Nephron (organoid): Measurements from ENCODE around the gene VGLL3.

ENCODE experiments used
- H3K27ac Mint-ChIP-seq, 3 experiments: 2 replicates each; pipeline ENCODE4 v1.8.0; 2020; ENCODE audit warnings: mixed read lengths in 3 of 3, mild to moderate bottlenecking in 2 of 3, moderate library complexity in 1 of 3
- H3K27me3 Mint-ChIP-seq: 2 replicates; pipeline ENCODE4 v1.8.0; 2021; ENCODE audit warnings: low read depth, mild to moderate bottlenecking, moderate library complexity, mixed read lengths
- H3K36me3 Mint-ChIP-seq: 2 replicates; pipeline ENCODE4 v1.8.0; 2020; ENCODE audit warnings: low read depth, mixed read lengths
- H3K4me1 Mint-ChIP-seq: 2 replicates; pipeline ENCODE4 v1.8.0; 2020; ENCODE audit warnings: mixed read lengths
- H3K4me3 Mint-ChIP-seq, 3 experiments: 2 replicates each; pipeline ENCODE4 v1.8.0; 2020; ENCODE audit warnings: mild to moderate bottlenecking in 3 of 3, mixed read lengths in 3 of 3, moderate library complexity in 2 of 3
- H3K9me3 Mint-ChIP-seq: 2 replicates; pipeline ENCODE4 v1.8.0; 2020; ENCODE audit warnings: mixed read lengths
- TF ChIP-seq, protein P1 (sequence below), 3 experiments: fragments of 200-600 bp; sonication (generic); IDR thresholded peaks; one replicate each; pipeline ENCODE4 v1.5.0; 2021; ENCODE audit warnings: antibody characterized with exemption in 3 of 3; ENCODE audit not compliant: unreplicated experiment in 3 of 3

VGLL3 gene

DNA sequence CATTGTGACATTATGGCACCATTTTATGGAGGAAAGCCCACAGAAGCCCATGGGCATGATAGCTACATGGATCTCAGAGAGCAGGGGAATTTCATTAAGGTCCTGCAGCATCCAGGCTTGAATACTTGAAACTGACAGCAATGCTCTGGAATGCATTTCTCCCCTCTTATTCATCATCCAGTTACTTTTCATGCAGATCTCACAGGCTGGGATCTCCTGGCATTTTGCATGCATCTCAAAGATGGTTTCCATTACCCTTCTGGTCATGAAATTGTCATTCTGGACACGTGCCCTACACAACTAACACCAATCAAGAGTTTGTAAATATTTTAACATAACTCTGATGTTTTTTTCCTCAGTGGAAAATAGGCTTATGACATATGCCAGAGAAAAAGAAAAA is 32.4 kb downstream of the VGLL3 start:
- Mint-ChIP-seq H3K36me3 (no peaks in the 10 kb centered on the region), H3K27ac (no peak overlapping the region), H3K9me3 (no peaks in the 10 kb centered on the region), H3K4me3 (no peak overlapping the region), H3K27me3 (peaks cover 5% of the 10 kb centered on the region), H3K4me1 (peaks cover 37% of the 10 kb centered on the region)
- TF ChIP-seq, protein P1, sequence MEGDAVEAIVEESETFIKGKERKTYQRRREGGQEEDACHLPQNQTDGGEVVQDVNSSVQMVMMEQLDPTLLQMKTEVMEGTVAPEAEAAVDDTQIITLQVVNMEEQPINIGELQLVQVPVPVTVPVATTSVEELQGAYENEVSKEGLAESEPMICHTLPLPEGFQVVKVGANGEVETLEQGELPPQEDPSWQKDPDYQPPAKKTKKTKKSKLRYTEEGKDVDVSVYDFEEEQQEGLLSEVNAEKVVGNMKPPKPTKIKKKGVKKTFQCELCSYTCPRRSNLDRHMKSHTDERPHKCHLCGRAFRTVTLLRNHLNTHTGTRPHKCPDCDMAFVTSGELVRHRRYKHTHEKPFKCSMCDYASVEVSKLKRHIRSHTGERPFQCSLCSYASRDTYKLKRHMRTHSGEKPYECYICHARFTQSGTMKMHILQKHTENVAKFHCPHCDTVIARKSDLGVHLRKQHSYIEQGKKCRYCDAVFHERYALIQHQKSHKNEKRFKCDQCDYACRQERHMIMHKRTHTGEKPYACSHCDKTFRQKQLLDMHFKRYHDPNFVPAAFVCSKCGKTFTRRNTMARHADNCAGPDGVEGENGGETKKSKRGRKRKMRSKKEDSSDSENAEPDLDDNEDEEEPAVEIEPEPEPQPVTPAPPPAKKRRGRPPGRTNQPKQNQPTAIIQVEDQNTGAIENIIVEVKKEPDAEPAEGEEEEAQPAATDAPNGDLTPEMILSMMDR (IDR thresholded peaks at IDR 0.05; ENCODE audit: unreplicated experiment in 3 of 3): no peak

DNA sequence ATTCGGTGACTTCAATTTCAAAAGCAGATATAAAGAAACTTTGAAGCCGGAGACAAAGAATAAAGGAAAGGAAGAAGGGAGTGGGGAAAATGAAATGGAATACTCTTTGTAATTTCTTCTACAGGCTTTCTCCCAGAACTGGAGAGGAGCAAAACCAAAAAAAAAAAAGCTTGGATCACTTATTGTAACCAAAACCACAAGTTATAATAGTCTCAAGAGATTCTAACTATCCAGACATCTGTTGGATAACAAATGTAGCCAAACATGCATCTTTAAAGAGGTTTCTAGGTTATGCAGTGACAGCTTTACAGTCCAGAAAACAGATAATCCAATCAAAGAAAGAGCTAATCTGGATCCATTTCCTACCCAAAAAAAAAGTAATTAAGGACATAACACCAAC is 36.2 kb downstream of the VGLL3 start:
- TF ChIP-seq, protein P1 (IDR thresholded peaks at IDR 0.05; ENCODE audit: unreplicated experiment in 3 of 3): no peak
- peaks cover 5% of the 10 kb centered on the region for H3K27me3 Mint-ChIP-seq
- no peaks in the 10 kb centered on the region for H3K36me3 Mint-ChIP-seq
- H3K4me3 Mint-ChIP-seq: peak overlapping the region in 1 of 3 experiments; percentile 46
- H3K27ac Mint-ChIP-seq: peak overlapping the region; percentile 33 to 48 (median 36)
- H3K9me3 Mint-ChIP-seq: no peaks in the 10 kb centered on the region
- H3K4me1 Mint-ChIP-seq: peaks cover 41% of the 10 kb centered on the region

DNA sequence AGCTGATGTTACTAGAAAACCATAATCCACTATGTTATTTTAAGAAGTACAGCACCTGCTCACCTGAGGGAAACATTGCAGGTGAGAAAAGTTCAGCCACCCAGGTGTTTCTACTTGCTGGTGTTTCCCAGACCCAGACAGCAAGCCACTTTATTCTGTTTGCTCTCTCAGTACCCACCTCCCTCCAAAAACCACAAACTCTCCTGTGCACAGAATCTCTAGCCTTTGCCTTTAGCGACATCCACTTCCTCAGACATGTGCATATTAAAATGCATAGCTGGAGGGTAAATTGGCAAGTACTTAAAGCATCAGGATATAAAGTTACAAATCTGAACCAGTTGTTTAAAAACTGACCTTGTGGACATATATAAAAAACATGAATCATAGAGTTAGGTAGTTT is 36.7 kb downstream of the VGLL3 start:
- no peaks in the 10 kb centered on the region for H3K9me3 Mint-ChIP-seq
- H3K27ac Mint-ChIP-seq: peak overlapping the region; percentile 33 to 48 (median 36)
- no peaks in the 10 kb centered on the region for H3K36me3 Mint-ChIP-seq
- peak overlapping the region in 1 of 3 experiments; percentile 46 for H3K4me3 Mint-ChIP-seq
- H3K4me1 Mint-ChIP-seq: peaks cover 41% of the 10 kb centered on the region
- H3K27me3 Mint-ChIP-seq: peaks cover 5% of the 10 kb centered on the region
- TF ChIP-seq, protein P1 (IDR thresholded peaks at IDR 0.05; ENCODE audit: unreplicated experiment in 3 of 3): no peak

DNA sequence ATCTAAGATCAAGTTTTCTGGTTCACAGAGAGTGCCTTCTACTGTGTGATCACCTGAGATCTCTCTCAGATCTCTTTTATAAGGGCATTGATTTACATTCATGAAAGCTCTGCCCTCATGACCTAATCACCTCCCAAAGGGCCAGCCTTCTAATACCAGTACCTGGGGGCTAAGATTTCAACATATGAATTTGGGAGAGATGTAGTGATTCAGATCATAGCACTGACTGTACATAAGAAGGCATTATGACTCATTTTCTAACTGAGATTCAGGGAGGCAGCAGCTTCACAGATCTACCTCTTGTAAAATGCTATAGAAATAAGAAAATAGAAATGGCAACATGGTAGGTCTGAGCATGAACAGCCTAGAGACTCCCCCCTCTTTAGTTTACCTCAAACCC is 39.6 kb downstream of the VGLL3 start:
- Mint-ChIP-seq H3K27ac (no peak overlapping the region), H3K4me1 (peaks cover 24% of the 10 kb centered on the region), H3K4me3 (no peak overlapping the region), H3K36me3 (no peaks in the 10 kb centered on the region), H3K27me3 (no peaks in the 10 kb centered on the region), H3K9me3 (no peaks in the 10 kb centered on the region)
- TF ChIP-seq, protein P1 (IDR thresholded peaks at IDR 0.05; ENCODE audit: unreplicated experiment in 3 of 3): no peak

DNA sequence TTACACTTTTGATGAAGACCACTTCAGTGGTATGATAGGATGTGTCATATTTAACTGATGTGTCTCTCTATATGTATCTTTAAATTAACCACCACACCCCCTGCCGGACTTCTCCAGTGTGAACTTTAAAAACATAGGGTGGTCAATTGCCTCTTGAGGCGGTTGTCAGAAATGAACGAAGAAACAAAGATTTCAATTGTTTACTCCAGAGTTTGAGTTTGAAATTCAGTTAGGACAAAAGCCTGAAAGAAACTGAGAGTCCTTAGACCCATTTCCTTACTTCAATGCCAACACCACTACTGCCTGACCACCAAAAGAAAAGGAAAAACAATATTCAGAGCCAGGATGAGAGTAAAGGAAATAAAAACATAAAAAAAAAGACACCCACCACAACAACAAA is 40.2 kb downstream of the VGLL3 start:
- no peaks in the 10 kb centered on the region for H3K36me3 Mint-ChIP-seq
- no peak overlapping the region for H3K4me3 Mint-ChIP-seq
- no peak overlapping the region for H3K27ac Mint-ChIP-seq
- H3K4me1 Mint-ChIP-seq: peaks cover 21% of the 10 kb centered on the region
- H3K9me3 Mint-ChIP-seq: no peaks in the 10 kb centered on the region
- TF ChIP-seq, protein P1 (IDR thresholded peaks at IDR 0.05; ENCODE audit: unreplicated experiment in 3 of 3): no peak
- no peaks in the 10 kb centered on the region for H3K27me3 Mint-ChIP-seq

DNA sequence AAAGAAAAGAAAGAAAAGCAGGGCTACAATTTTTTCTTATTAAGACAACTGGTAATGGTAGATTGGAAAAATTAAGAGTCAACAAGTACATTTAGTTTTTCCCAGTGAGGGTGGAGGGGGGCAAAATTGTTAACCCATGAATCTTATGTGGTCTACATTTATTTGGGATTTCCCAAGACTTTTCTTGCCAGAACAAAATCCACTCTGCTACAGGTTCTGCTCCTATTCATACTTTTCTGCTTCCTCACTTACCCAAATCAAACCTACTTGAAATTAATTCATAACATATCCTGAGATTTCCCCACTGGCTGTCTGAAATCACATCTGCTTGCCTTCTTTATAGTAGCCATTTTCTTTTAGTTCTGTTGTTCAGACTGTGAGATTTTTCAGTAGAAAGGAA is 41.1 kb downstream of the VGLL3 start:
- Mint-ChIP-seq H3K27ac (no peak overlapping the region), H3K4me3 (no peak overlapping the region)
- TF ChIP-seq, protein P1 (IDR thresholded peaks at IDR 0.05; ENCODE audit: unreplicated experiment in 3 of 3): no peak

More for the DNA sequence above, 41.1 kb downstream of the VGLL3 start:
- H3K36me3 Mint-ChIP-seq: no peaks in the 10 kb centered on the region
- H3K9me3 Mint-ChIP-seq: no peaks in the 10 kb centered on the region
- H3K27me3 Mint-ChIP-seq: no peaks in the 10 kb centered on the region
- H3K4me1 Mint-ChIP-seq: peaks cover 16% of the 10 kb centered on the region
